Ascending aorta (tissue), 2 donors: Measurements from ENCODE around the gene SH2D4B. TPM values are rescaled to one million over a fixed set of nuclear protein-coding genes. Genes with fewer than 3 reads are reported as not detected.

Experiments used
- DNase-seq, 2 donors: peaks; one replicate each; pipeline ENCODE4 v3.0.0-alpha.2; 2019; ENCODE audit warnings: low spot score in 2 of 2
- H3K27ac ChIP-seq, 2 donors: fragments of 200-600 bp; sonication (generic); one replicate each; pipeline ENCODE4 v1.5.1; 2016 to 2017; ENCODE audit warnings: mild to moderate bottlenecking in 1 of 2
- H3K27me3 ChIP-seq: fragments of 200-600 bp; sonication (generic); one replicate; pipeline ENCODE4 v1.5.1; 2017
- H3K36me3 ChIP-seq, 2 donors: fragments of 200-600 bp; sonication (generic); one replicate each; pipeline ENCODE4 v1.5.1; 2016
- H3K4me1 ChIP-seq, 2 donors: fragments of 200-600 bp; sonication (generic); one replicate each; pipeline ENCODE4 v1.5.1; 2016 to 2017; ENCODE audit warnings: mild to moderate bottlenecking in 1 of 2
- H3K4me3 ChIP-seq, 2 donors: fragments of 200-600 bp; sonication (generic); one replicate each; pipeline ENCODE4 v1.5.1; 2016 to 2017; ENCODE audit warnings: mild to moderate bottlenecking in 1 of 2
- H3K9me3 ChIP-seq, 2 donors: fragments of 200-600 bp; sonication (generic); one replicate each; pipeline ENCODE4 v1.5.1; 2016
- intact Hi-C: fragments of 100-400 bp; cut with DNase I; formaldehyde crosslinking; loops from one replicate; pipeline ENCODE4 v1.15.1; 2023
- total RNA-seq: library from RNA; depleted of rRNA; stranded (reverse); fragments of >200 nt; gene quantifications from one replicate; pipeline ENCODE4 v1.1.0, GENCODE V29; 2016
- TF ChIP-seq, protein P1 (sequence below), 3 experiments: fragments of 200-600 bp in 2 of 3; fragments of 450-650 bp in 1 of 3; sonication (generic) in 2 of 3; IDR thresholded peaks; one replicate each; pipeline ENCODE4 v1.5.1; 2016 to 2019; ENCODE audit warnings: antibody characterized with exemption in 3 of 3, mild to moderate bottlenecking in 1 of 3, moderate library complexity in 1 of 3

SH2D4B gene
- total RNA-seq, 1 donor from 2014 or later = not detected

DNA sequence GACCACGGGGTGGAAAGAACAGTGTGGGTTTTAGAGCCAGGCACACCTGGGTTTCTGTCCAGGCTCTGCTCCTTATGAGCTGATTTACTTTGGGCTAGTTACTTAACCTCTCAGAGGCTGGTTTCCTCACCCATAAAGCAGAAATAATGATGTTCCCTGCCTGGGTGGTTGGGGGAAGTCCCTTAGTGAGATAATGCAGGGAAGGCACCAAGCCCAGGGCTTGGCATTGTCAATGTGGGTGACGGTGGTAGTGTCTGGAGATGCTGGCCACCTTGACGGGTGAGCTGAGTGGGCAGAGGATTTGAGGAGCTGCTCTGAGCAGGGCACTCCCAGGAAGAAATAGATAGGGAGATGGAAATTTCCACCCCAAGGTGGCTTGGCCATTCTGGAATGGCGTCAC is 65.2 kb downstream of the SH2D4B start:
- Histone ChIP-seq H3K36me3 (no peaks in the 10 kb centered on the region), H3K27ac (no peak overlapping the region), H3K9me3 (no peaks in the 10 kb centered on the region), H3K27me3 (no peaks in the 10 kb centered on the region), H3K4me1 (no peaks in the 10 kb centered on the region), H3K4me3 (no peak overlapping the region)
- no peak for DNase-seq
- TF ChIP-seq, protein P1, sequence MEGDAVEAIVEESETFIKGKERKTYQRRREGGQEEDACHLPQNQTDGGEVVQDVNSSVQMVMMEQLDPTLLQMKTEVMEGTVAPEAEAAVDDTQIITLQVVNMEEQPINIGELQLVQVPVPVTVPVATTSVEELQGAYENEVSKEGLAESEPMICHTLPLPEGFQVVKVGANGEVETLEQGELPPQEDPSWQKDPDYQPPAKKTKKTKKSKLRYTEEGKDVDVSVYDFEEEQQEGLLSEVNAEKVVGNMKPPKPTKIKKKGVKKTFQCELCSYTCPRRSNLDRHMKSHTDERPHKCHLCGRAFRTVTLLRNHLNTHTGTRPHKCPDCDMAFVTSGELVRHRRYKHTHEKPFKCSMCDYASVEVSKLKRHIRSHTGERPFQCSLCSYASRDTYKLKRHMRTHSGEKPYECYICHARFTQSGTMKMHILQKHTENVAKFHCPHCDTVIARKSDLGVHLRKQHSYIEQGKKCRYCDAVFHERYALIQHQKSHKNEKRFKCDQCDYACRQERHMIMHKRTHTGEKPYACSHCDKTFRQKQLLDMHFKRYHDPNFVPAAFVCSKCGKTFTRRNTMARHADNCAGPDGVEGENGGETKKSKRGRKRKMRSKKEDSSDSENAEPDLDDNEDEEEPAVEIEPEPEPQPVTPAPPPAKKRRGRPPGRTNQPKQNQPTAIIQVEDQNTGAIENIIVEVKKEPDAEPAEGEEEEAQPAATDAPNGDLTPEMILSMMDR (IDR thresholded peaks at IDR 0.05) = no peak
- intact Hi-C loops = no loop called here

GRCh38 chr10:80603516-80603915 is 65.8 kb downstream of the SH2D4B start:
- no peaks in the 10 kb centered on the region for H3K27me3 ChIP-seq
- intact Hi-C loops = no loop called here
- no peak overlapping the region for H3K27ac ChIP-seq
- no peaks in the 10 kb centered on the region for H3K9me3 ChIP-seq
- no peaks in the 10 kb centered on the region for H3K4me1 ChIP-seq
- TF ChIP-seq, protein P1 (IDR thresholded peaks at IDR 0.05) = no peak
- no peak overlapping the region for H3K4me3 ChIP-seq
- no peaks in the 10 kb centered on the region for H3K36me3 ChIP-seq
- no peak for DNase-seq

DNA sequence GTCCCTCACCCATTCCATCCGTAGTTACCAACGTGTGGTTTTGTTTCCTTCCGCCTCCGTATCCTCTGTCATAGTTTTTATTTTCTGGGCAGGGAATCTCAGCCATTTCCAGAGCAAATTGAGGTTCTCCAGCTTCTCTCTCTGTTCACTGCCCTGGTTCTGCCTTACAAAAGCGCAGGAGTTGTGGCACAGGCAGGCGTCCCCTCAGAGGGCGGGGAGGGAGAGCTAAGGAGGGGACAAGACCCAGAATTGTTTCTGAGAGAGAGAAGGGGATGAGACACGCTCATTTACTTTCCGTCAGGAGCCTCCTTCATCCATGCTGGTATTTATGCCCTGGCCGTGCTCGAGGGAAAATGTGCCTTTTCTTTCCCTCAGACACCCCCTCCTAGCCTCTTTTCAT is 71.0 kb downstream of the SH2D4B start:
- TF ChIP-seq, protein P1 (IDR thresholded peaks at IDR 0.05) = no peak
- no peak for DNase-seq
- H3K36me3 ChIP-seq = no peaks in the 10 kb centered on the region
- H3K9me3 ChIP-seq = no peaks in the 10 kb centered on the region
- intact Hi-C loops = no loop called here
- no peaks in the 10 kb centered on the region for H3K4me1 ChIP-seq
- H3K27me3 ChIP-seq = no peaks in the 10 kb centered on the region
- no peak overlapping the region for H3K27ac ChIP-seq
- no peak overlapping the region for H3K4me3 ChIP-seq

- Histone ChIP-seq H3K4me3 (no peak overlapping the region), H3K27ac (no peak overlapping the region), H3K36me3 (no peaks in the 10 kb centered on the region), H3K4me1 (no peaks in the 10 kb centered on the region), H3K27me3 (no peaks in the 10 kb centered on the region), H3K9me3 (no peaks in the 10 kb centered on the region)
- TF ChIP-seq, protein P1 (IDR thresholded peaks at IDR 0.05) = no peak
- DNase-seq = no peak
- intact Hi-C loops = no loop called here
Measured at GRCh38 chr10:80609331-80609730, 71.6 kb downstream of the SH2D4B start.

GRCh38 chr10:80611481-80612185 is 73.9 kb downstream of the SH2D4B start:
- TF ChIP-seq, protein P1 (IDR thresholded peaks at IDR 0.05) = no peak
- Histone ChIP-seq H3K27me3 (no peaks in the 10 kb centered on the region), H3K36me3 (no peaks in the 10 kb centered on the region)

GRCh38 chr10:80612261-80612660 is 74.6 kb downstream of the SH2D4B start:
- TF ChIP-seq, protein P1 (IDR thresholded peaks at IDR 0.05) = no peak
- Histone ChIP-seq H3K4me3 (no peak overlapping the region), H3K27ac (no peak overlapping the region), H3K4me1 (no peaks in the 10 kb centered on the region), H3K27me3 (no peaks in the 10 kb centered on the region), H3K36me3 (no peaks in the 10 kb centered on the region), H3K9me3 (no peaks in the 10 kb centered on the region)
- no peak for DNase-seq
- intact Hi-C loops = no loop called here

More at GRCh38 chr10:80611481-80612185, 73.9 kb downstream of the SH2D4B start:
- no peak for DNase-seq
- Histone ChIP-seq H3K27ac (no peak overlapping the region), H3K4me3 (no peak overlapping the region), H3K9me3 (no peaks in the 10 kb centered on the region), H3K4me1 (no peaks in the 10 kb centered on the region)
- intact Hi-C loops = no loop called here
